Activated naive CD4-positive, alpha-beta T cell treated with anti-CD3 and anti-CD28 coated beads, Interleukin-2, amount 10 ng/mL, durations not matched to agents 5 hours and 36 hours (primary cell): ENCODE data around the gene AP1M1. TPM values are rescaled to one million over a fixed set of nuclear protein-coding genes. Genes with fewer than 3 reads are reported as not detected.

ENCODE experiments used
- total RNA-seq, 2 experiments: library from RNA; stranded (reverse); gene quantifications; one replicate each; pipeline ENCODE4 v1.2.3, GENCODE V29; 2021

Gene AP1M1
- 100 to 1,000 TPM; 130 to 136 TPM for total RNA-seq

DNA sequence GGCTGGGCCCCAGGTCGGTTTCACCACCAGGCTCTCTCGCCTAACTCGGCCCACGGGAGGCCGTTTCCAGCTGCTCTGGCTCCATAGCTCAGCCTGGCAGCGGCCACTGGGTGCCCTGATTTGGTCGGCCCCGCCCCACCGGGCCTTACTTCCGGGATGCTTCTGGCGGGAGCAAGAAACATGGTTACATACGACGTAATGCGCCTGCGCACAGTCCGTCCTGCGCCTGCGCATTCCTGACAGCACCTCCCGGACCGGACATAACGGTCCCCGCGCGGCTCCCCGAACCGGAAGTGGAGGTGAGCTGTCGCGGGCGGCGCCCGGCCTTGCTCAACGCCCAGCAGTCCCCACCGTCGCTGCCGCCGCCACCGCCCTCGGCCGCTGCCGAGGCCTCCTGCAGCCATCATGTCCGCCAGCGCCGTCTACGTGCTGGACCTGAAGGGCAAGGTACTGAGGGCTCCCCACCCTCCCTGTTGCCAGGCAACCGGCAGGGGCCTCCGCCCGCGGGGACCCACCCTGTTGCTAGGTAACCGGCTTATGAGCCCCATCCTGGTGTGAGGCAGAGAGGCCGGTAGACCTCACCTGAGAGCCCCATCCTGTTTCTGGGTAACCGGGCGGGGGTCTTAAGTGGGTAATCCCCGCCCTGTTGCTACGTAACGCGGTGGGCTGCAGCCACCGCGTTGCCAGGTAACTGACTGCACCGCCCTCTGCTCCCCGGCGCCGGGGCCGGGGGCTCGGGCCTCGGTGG lies at the start of gene AP1M1:
Gene AP1M1, plus strand, starts transcription at position 290 of the 748 bp plus-strand sequence. Its CDS starts 116 bp downstream, at position 406.

GRCh38 chr19:16185123-16185767 lies 12.5 kb upstream of the AP1M1 start, which contains the start of gene FAM32A:
Gene FAM32A (plus strand): TSS chr19:16185410. CDS start chr19:16185443, 33 bp downstream.

Other genes starting within 250 kb of the AP1M1 start
- gene OR10H4, start 248.9 kb upstream of the AP1M1 start, total RNA-seq, result not detected
- 100 to 1,000 TPM; 334 to 348 TPM for gene TPM4, start 121.4 kb upstream of the AP1M1 start, total RNA-seq
- 100 to 1,000 TPM; 107 to 112 TPM for gene RAB8A, start 86.0 kb upstream of the AP1M1 start, total RNA-seq
- gene HSH2D, start 54.2 kb upstream of the AP1M1 start, total RNA-seq, result 10 to 100 TPM; 38.1 to 40.3 TPM
- not detected for gene CIB3, start 24.4 kb upstream of the AP1M1 start, total RNA-seq
- 10 to 100 TPM; 59.5 to 60.7 TPM for gene FAM32A, start 12.5 kb upstream of the AP1M1 start, total RNA-seq
- gene KLF2, start 126.9 kb downstream of the AP1M1 start, total RNA-seq, result 100 to 1,000 TPM; 386 to 395 TPM